Measurements from ENCODE around the gene SYS1. TPM values are rescaled to one million over a fixed set of nuclear protein-coding genes. Genes with fewer than 3 reads are reported as not detected.

SYS1 gene
- total RNA-seq, 1 experiment from 2014 or later: 38.8 TPM

GRCh38 chr20:45378191-45378590 lies 15.2 kb downstream of the SYS1 start, which contains the start of gene TP53TG5:
TP53TG5 (minus strand) TSS chr20:45378325; CDS start chr20:45378236, 89 bp downstream.
- no peaks in the 10 kb centered on the region for H3K4me1 ChIP-seq (replicated peaks; ENCODE audit: insufficient read depth)
- H4K20me1 ChIP-seq (ENCODE audit: insufficient read depth): no peaks in the 10 kb centered on the region
- H3K36me3 ChIP-seq (ENCODE audit: low read depth): no peaks in the 10 kb centered on the region
- intact Hi-C loops (cut with micrococcal nuclease; ENCODE audit: unreplicated experiment): no loop called here
- H3K27ac ChIP-seq: no peak within 1 kb of the TSS
- POLR2A ChIA-PET (ENCODE audit: unreplicated experiment): no interaction called here
- TF ChIP-seq CTCF (conservative IDR thresholded peaks at IDR 0.05): no peak
- no peak for TF ChIP-seq EZH2 (IDR thresholded peaks at IDR 0.05; ENCODE audit: low read depth)
- H3K9me2 ChIP-seq (ENCODE audit: insufficient read depth): no peaks in the 10 kb centered on the region
- no peaks in the 10 kb centered on the region for H3K27me3 ChIP-seq (ENCODE audit: insufficient read depth, low read depth)
- no peak within 1 kb of the TSS for H3K4me2 ChIP-seq
- DNase-seq: no peak
- H3K9me3 ChIP-seq (ENCODE audit: insufficient read depth, low read depth): no peaks in the 10 kb centered on the region
- H3F3A ChIP-seq (ENCODE audit: insufficient read depth, low read depth): no peaks in the 10 kb centered on the region; the same call in 1 of the 2 replicates
- CTCF ChIA-PET: no interaction called here
- no peak within 1 kb of the TSS for H3K4me3 ChIP-seq
- BruUV-seq (replicated peaks): no TSS peak
- H2AFZ ChIP-seq: no peak within 1 kb of the TSS
- H3K79me2 ChIP-seq (ENCODE audit: low read depth): no peaks in the 10 kb centered on the region

- Histone ChIP-seq H3K4me2 (no peak overlapping the region), H3K27ac (no peak overlapping the region), H3K9me2 (ENCODE audit: insufficient read depth) (no peaks in the 10 kb centered on the region), H3F3A (ENCODE audit: insufficient read depth, low read depth) (no peaks in the 10 kb centered on the region), H3K4me3 (no peak overlapping the region), H3K27me3 (ENCODE audit: insufficient read depth, low read depth) (no peaks in the 10 kb centered on the region), H3K36me3 (ENCODE audit: low read depth) (no peaks in the 10 kb centered on the region), H3K4me1 (replicated peaks; ENCODE audit: insufficient read depth) (no peaks in the 10 kb centered on the region), H4K20me1 (ENCODE audit: insufficient read depth) (no peaks in the 10 kb centered on the region), H2AFZ (no peak overlapping the region), H3K79me2 (ENCODE audit: low read depth) (no peaks in the 10 kb centered on the region), H3K9me3 (ENCODE audit: insufficient read depth, low read depth) (no peaks in the 10 kb centered on the region)
- no TSS peak for BruUV-seq (replicated peaks)
- DNase-seq: no peak
- intact Hi-C loops (cut with micrococcal nuclease; ENCODE audit: unreplicated experiment): no loop called here
- TF ChIP-seq CTCF (conservative IDR thresholded peaks at IDR 0.05) (no peak), EZH2 (IDR thresholded peaks at IDR 0.05; ENCODE audit: low read depth) (no peak)
- POLR2A ChIA-PET (ENCODE audit: unreplicated experiment): no interaction called here
- CTCF ChIA-PET: interaction anchor here (0.6 kb wide), 1 partner anchor 52 kb away, joined by 3 read pairs; no protein-coding TSS in a partner anchor
Observed at GRCh38 chr20:45387274-45387673, 24.3 kb downstream of the SYS1 start.

GRCh38 chr20:45390931-45391330 lies 28.0 kb downstream of the SYS1 start:
- ChIA-PET CTCF (no interaction called here), POLR2A (ENCODE audit: unreplicated experiment) (no interaction called here)
- BruUV-seq (replicated peaks): no TSS peak

More at GRCh38 chr20:45390931-45391330, 28.0 kb downstream of the SYS1 start:
- no peak for DNase-seq
- Histone ChIP-seq H3K36me3 (ENCODE audit: low read depth) (no peaks in the 10 kb centered on the region), H3K9me2 (ENCODE audit: insufficient read depth) (no peaks in the 10 kb centered on the region), H3K9me3 (ENCODE audit: insufficient read depth, low read depth) (no peaks in the 10 kb centered on the region), H2AFZ (no peak overlapping the region), H3K79me2 (ENCODE audit: low read depth) (no peaks in the 10 kb centered on the region), H3K27ac (no peak overlapping the region), H3K4me3 (no peak overlapping the region), H3F3A (ENCODE audit: insufficient read depth, low read depth) (no peaks in the 10 kb centered on the region), H3K27me3 (ENCODE audit: insufficient read depth, low read depth) (no peaks in the 10 kb centered on the region), H4K20me1 (ENCODE audit: insufficient read depth) (no peaks in the 10 kb centered on the region), H3K4me1 (replicated peaks; ENCODE audit: insufficient read depth) (no peaks in the 10 kb centered on the region), H3K4me2 (no peak overlapping the region)
- TF ChIP-seq CTCF (conservative IDR thresholded peaks at IDR 0.05) (no peak), EZH2 (IDR thresholded peaks at IDR 0.05; ENCODE audit: low read depth) (no peak)
- intact Hi-C loops (cut with micrococcal nuclease; ENCODE audit: unreplicated experiment): no loop called here
